HEK293 (cell line): ENCODE measurements around the gene FRA10AC1.

Experiments used
- BCL11B ChIP-seq: fragments of 450-650 bp; formaldehyde crosslinking; IDR thresholded peaks from 2 replicates; pipeline ENCODE4 v1.5.1; 2016; ENCODE audit warnings: low read depth, missing biosample characterization, missing genetic modification characterization
- HIC1 ChIP-seq: fragments of 450-650 bp; formaldehyde crosslinking; IDR thresholded peaks from 2 replicates; pipeline ENCODE4 v1.5.1; 2016; ENCODE audit warnings: missing biosample characterization, missing genetic modification characterization
- HOXC10 ChIP-seq: sonication (generic); formaldehyde crosslinking; IDR thresholded peaks from 2 replicates; pipeline ENCODE4 v1.8.1; 2023; ENCODE audit warnings: mild to moderate bottlenecking, missing genetic modification reagents
- KLF8 ChIP-seq: fragments of 450-650 bp; formaldehyde crosslinking; IDR thresholded peaks from 2 replicates; pipeline ENCODE4 v1.5.1; 2016; ENCODE audit warnings: missing biosample characterization, missing genetic modification characterization
- KLF9 ChIP-seq: fragments of 450-650 bp; formaldehyde crosslinking; IDR thresholded peaks from 2 replicates; pipeline ENCODE4 v1.5.1; 2016; ENCODE audit warnings: missing biosample characterization, missing genetic modification characterization, low read depth
- MYNN ChIP-seq: fragments of 450-650 bp; formaldehyde crosslinking; IDR thresholded peaks from 2 replicates; pipeline ENCODE4 v1.5.1; 2016; ENCODE audit warnings: missing biosample characterization, missing genetic modification characterization, borderline replicate concordance
- OSR2 ChIP-seq: fragments of 450-650 bp; formaldehyde crosslinking; IDR thresholded peaks from 2 replicates; pipeline ENCODE4 v1.5.1; 2016; ENCODE audit warnings: missing biosample characterization, missing genetic modification characterization
- OVOL3 ChIP-seq: fragments of 450-650 bp; formaldehyde crosslinking; IDR thresholded peaks from 2 replicates; pipeline ENCODE4 v1.5.1; 2016; ENCODE audit warnings: missing biosample characterization, missing genetic modification characterization
- PRDM1 ChIP-seq: fragments of 450-650 bp; formaldehyde crosslinking; IDR thresholded peaks from 2 replicates; pipeline ENCODE4; 2016; ENCODE audit warnings: missing biosample characterization, missing genetic modification characterization
- RBAK ChIP-seq: fragments of 450-650 bp; formaldehyde crosslinking; IDR thresholded peaks from 2 replicates; pipeline ENCODE4 v1.5.1; 2016; ENCODE audit warnings: missing biosample characterization, missing genetic modification characterization
- SCRT1 ChIP-seq: fragments of 450-650 bp; formaldehyde crosslinking; IDR thresholded peaks from 2 replicates; pipeline ENCODE4 v1.5.1; 2016; ENCODE audit warnings: missing biosample characterization, missing genetic modification characterization, borderline replicate concordance
- SETDB1 ChIP-seq: IDR thresholded peaks from one replicate; pipeline ENCODE4 v1.6.1; 2017; ENCODE audit warnings: mild to moderate bottlenecking, low read length, moderate library complexity, mixed read lengths; ENCODE audit not compliant: insufficient read length
- ZBTB8A ChIP-seq: fragments of 450-650 bp; formaldehyde crosslinking; IDR thresholded peaks from 2 replicates; pipeline ENCODE4 v1.5.1; 2016; ENCODE audit warnings: missing biosample characterization, missing genetic modification characterization
- ZFP37 ChIP-seq: fragments of 450-650 bp; formaldehyde crosslinking; IDR thresholded peaks from 2 replicates; pipeline ENCODE4 v1.5.1; 2016; ENCODE audit warnings: missing biosample characterization, missing genetic modification characterization
- ZFP41 ChIP-seq: fragments of 450-650 bp; formaldehyde crosslinking; IDR thresholded peaks from 2 replicates; pipeline ENCODE4 v1.5.1; 2016; ENCODE audit warnings: missing biosample characterization, missing genetic modification characterization, borderline replicate concordance
- ZFP69B ChIP-seq: fragments of 450-650 bp; formaldehyde crosslinking; IDR thresholded peaks from 2 replicates; pipeline ENCODE4 v1.5.1; 2016; ENCODE audit warnings: missing biosample characterization, missing genetic modification characterization
- ZNF112 ChIP-seq: fragments of 450-650 bp; formaldehyde crosslinking; IDR thresholded peaks from 2 replicates; pipeline ENCODE4 v1.5.0; 2017; ENCODE audit warnings: missing biosample characterization, missing genetic modification characterization
- ZNF121 ChIP-seq: fragments of 450-650 bp; formaldehyde crosslinking; IDR thresholded peaks from 2 replicates; pipeline ENCODE4 v1.5.1; 2016; ENCODE audit warnings: missing biosample characterization, missing genetic modification characterization
- ZNF148 ChIP-seq: fragments of 450-650 bp; formaldehyde crosslinking; IDR thresholded peaks from 2 replicates; pipeline ENCODE4 v1.5.0; 2017; ENCODE audit warnings: missing biosample characterization, missing genetic modification characterization, borderline replicate concordance
- ZNF19 ChIP-seq: fragments of 450-650 bp; formaldehyde crosslinking; IDR thresholded peaks from 2 replicates; pipeline ENCODE4; 2016; ENCODE audit warnings: missing biosample characterization, missing genetic modification characterization, low read depth
- ZNF2 ChIP-seq: fragments of 450-650 bp; formaldehyde crosslinking; IDR thresholded peaks from 2 replicates; pipeline ENCODE4 v1.5.1; 2016; ENCODE audit warnings: missing biosample characterization, missing genetic modification characterization
- ZNF202 ChIP-seq: fragments of 450-650 bp; formaldehyde crosslinking; IDR thresholded peaks from 2 replicates; pipeline ENCODE4 v1.5.1; 2016; ENCODE audit warnings: missing biosample characterization, missing genetic modification characterization, borderline replicate concordance
- ZNF214 ChIP-seq: fragments of 450-650 bp; formaldehyde crosslinking; IDR thresholded peaks from 2 replicates; pipeline ENCODE4 v1.5.1; 2017; ENCODE audit warnings: missing biosample characterization, mild to moderate bottlenecking, missing genetic modification characterization, borderline replicate concordance
- ZNF248 ChIP-seq: fragments of 450-650 bp; formaldehyde crosslinking; IDR thresholded peaks from 2 replicates; pipeline ENCODE4 v1.5.1; 2017; ENCODE audit warnings: missing biosample characterization, missing genetic modification characterization
- ZNF26 ChIP-seq: fragments of 450-650 bp; formaldehyde crosslinking; IDR thresholded peaks from 2 replicates; pipeline ENCODE4 v1.5.1; 2016; ENCODE audit warnings: missing biosample characterization, missing genetic modification characterization
- ZNF292 ChIP-seq: fragments of 450-650 bp; formaldehyde crosslinking; IDR thresholded peaks from 2 replicates; pipeline ENCODE4 v1.5.1; 2016; ENCODE audit warnings: low read depth, missing biosample characterization, missing genetic modification characterization, borderline replicate concordance
- ZNF416 ChIP-seq: fragments of 450-650 bp; formaldehyde crosslinking; IDR thresholded peaks from 2 replicates; pipeline ENCODE4 v1.5.1; 2016; ENCODE audit warnings: missing biosample characterization, missing genetic modification characterization
- ZNF423 ChIP-seq: fragments of 450-650 bp; formaldehyde crosslinking; IDR thresholded peaks from 2 replicates; pipeline ENCODE4 v1.5.1; 2016; ENCODE audit warnings: missing biosample characterization, missing genetic modification characterization
- ZNF433 ChIP-seq: fragments of 450-650 bp; formaldehyde crosslinking; IDR thresholded peaks from 2 replicates; pipeline ENCODE4 v1.5.1; 2016; ENCODE audit warnings: missing biosample characterization, missing genetic modification characterization, low read depth
- ZNF549 ChIP-seq: fragments of 450-650 bp; IDR thresholded peaks from 2 replicates; pipeline ENCODE4 v1.5.1; 2018; ENCODE audit warnings: missing biosample characterization, missing genetic modification characterization, mild to moderate bottlenecking, inconsistent platforms, moderate library complexity
- ZNF571 ChIP-seq: fragments of 450-650 bp; formaldehyde crosslinking; IDR thresholded peaks from 2 replicates; pipeline ENCODE4 v1.5.0; 2017; ENCODE audit warnings: missing biosample characterization, missing genetic modification characterization
- ZNF660 ChIP-seq: fragments of 450-650 bp; IDR thresholded peaks from 2 replicates; pipeline ENCODE4 v1.5.1; 2018; ENCODE audit warnings: missing biosample characterization, mild to moderate bottlenecking, missing genetic modification characterization
- ZNF664 ChIP-seq: fragments of 450-650 bp; formaldehyde crosslinking; IDR thresholded peaks from 2 replicates; pipeline ENCODE4 v1.5.1; 2016; ENCODE audit warnings: missing biosample characterization, missing genetic modification characterization
- ZNF670 ChIP-seq: fragments of 450-650 bp; formaldehyde crosslinking; IDR thresholded peaks from 2 replicates; pipeline ENCODE4 v1.5.1; 2016; ENCODE audit warnings: missing biosample characterization, missing genetic modification characterization, low read depth
- ZNF677 ChIP-seq: fragments of 450-650 bp; IDR thresholded peaks from 2 replicates; pipeline ENCODE4 v1.5.0; 2018; ENCODE audit warnings: missing biosample characterization, mild to moderate bottlenecking, missing genetic modification characterization, moderate library complexity
- ZNF768 ChIP-seq: fragments of 450-650 bp; formaldehyde crosslinking; IDR thresholded peaks from 2 replicates; pipeline ENCODE4 v1.5.1; 2018; ENCODE audit warnings: missing biosample characterization, mild to moderate bottlenecking, missing genetic modification characterization

FRA10AC1 gene

GRCh38 chr10:93702210-93703001, at the start of gene FRA10AC1 (continued):
- peak; percentile 100 for TF ChIP-seq ZFP37 (tag by site-specific recombination)
- no peak for TF ChIP-seq ZNF26 (tag by site-specific recombination)
- no peak for TF ChIP-seq ZNF292 (tag by site-specific recombination)
- no peak for TF ChIP-seq ZNF549
- TF ChIP-seq ZNF121 (tag by site-specific recombination), result peak; percentile 80
- peak; percentile 88 for TF ChIP-seq OVOL3 (tag by site-specific recombination)
- no peak for TF ChIP-seq ZNF416 (tag by site-specific recombination)
- peak; percentile 65; the same call in 1 of the 2 replicates for TF ChIP-seq SCRT1 (tag by site-specific recombination)
- TF ChIP-seq ZNF248 (tag by site-specific recombination), result no peak
- peak; percentile 59; the same call in 1 of the 2 replicates for TF ChIP-seq ZNF423 (tag by site-specific recombination)
- TF ChIP-seq ZNF571 (tag by site-specific recombination), result no peak
- TF ChIP-seq KLF8 (tag by site-specific recombination), result peak; percentile 98
- TF ChIP-seq ZNF148 (tag by site-specific recombination), result peak; percentile 63; the same call in 1 of the 2 replicates
- no peak; the same call in 1 of the 2 replicates for TF ChIP-seq RBAK (tag by site-specific recombination)
- TF ChIP-seq BCL11B (tag by site-specific recombination), result peak; percentile 95
- peak; percentile 59; the same call in 1 of the 2 replicates for TF ChIP-seq KLF9
- TF ChIP-seq ZNF670 (tag by site-specific recombination), result no peak
- peak; percentile 94 for TF ChIP-seq ZBTB8A (tag by site-specific recombination)
- TF ChIP-seq PRDM1 (tag by site-specific recombination), result peak; percentile 98
- peak; percentile 93 for TF ChIP-seq ZFP69B (tag by site-specific recombination)
- TF ChIP-seq HIC1, result peak; percentile 98
- TF ChIP-seq ZNF677 (tag by site-specific recombination), result 0 out of 2 replicates have a peak, but pooled peaks have one; percentile 52
- no peak for TF ChIP-seq ZNF112 (tag by site-specific recombination)
- no peak for TF ChIP-seq ZNF214 (tag by site-specific recombination)
- peak; percentile 82; the same call in 1 of the 2 replicates for TF ChIP-seq MYNN (tag by site-specific recombination)
- TF ChIP-seq SETDB1, result no peak
- TF ChIP-seq ZFP41 (tag by site-specific recombination), result 0 out of 2 replicates have a peak, but pooled peaks have one; percentile 30
- no peak for TF ChIP-seq ZNF433
- TF ChIP-seq ZNF19, result no peak
- 0 out of 2 replicates have a peak, but pooled peaks have one; percentile 70 for TF ChIP-seq HOXC10 (CRISPR knock-in tag)
- no peak for TF ChIP-seq ZNF202
- peak; percentile 100 for TF ChIP-seq ZNF660 (tag by site-specific recombination)
- peak; percentile 62 for TF ChIP-seq ZNF664 (tag by site-specific recombination)
- peak; percentile 8; the same call in 1 of the 2 replicates for TF ChIP-seq ZNF768 (tag by site-specific recombination)
- TF ChIP-seq OSR2 (tag by site-specific recombination), result peak; percentile 47; the same call in 1 of the 2 replicates
- peak; percentile 97 for TF ChIP-seq ZNF2
